ENCODE data around the gene CHKB.
"Not testable (repeated sequence)": the region's sequence is repeated elsewhere in the genome, so short reads cannot be mapped to it uniquely, and the experiment has no call there.

Gene CHKB, protein sequence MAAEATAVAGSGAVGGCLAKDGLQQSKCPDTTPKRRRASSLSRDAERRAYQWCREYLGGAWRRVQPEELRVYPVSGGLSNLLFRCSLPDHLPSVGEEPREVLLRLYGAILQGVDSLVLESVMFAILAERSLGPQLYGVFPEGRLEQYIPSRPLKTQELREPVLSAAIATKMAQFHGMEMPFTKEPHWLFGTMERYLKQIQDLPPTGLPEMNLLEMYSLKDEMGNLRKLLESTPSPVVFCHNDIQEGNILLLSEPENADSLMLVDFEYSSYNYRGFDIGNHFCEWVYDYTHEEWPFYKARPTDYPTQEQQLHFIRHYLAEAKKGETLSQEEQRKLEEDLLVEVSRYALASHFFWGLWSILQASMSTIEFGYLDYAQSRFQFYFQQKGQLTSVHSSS

DNA sequence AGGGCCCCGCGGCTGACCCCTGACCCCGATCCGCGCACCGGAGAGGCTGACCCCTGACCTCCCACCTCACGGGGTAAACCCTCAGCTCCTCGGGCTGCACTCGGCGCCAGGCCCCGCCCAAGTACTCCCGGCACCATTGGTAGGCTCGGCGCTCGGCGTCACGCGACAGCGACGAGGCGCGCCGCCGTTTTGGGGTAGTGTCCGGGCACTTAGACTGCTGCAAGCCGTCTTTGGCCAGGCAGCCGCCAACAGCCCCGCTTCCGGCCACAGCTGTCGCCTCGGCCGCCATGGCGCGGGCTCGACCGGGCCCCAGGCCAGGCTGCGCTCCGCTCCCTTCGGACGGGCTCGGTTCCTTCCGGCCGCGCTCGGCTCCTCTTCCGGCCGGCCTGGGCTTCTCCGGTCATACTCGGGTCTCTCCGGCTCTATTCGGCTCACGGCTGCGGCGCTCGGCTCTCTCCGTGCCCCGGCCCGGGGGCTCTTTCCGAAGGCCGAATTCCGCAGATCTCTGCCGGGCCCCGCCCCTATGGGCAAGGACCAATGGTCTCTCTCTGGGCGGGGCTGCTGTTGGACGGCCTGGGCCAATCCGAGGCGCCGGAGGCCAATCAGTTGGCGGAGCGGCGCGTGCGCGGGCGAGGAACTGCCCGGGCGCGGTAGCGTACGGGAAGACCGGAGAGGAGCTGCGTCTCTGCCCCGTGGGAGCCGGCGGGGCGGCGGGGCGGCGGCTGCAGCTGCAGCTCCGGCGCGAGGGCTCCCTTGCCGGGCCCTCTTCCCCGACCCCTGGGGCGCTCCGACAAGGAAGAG lies at the start of gene CHKB:
Gene CHKB, minus strand, starts transcription at position 357 of the 801 bp plus-strand sequence. Its CDS starts 68 bp downstream, at position 289.
- DNase-seq (ENCODE audit: low read depth) = peak; percentile 99

DNA sequence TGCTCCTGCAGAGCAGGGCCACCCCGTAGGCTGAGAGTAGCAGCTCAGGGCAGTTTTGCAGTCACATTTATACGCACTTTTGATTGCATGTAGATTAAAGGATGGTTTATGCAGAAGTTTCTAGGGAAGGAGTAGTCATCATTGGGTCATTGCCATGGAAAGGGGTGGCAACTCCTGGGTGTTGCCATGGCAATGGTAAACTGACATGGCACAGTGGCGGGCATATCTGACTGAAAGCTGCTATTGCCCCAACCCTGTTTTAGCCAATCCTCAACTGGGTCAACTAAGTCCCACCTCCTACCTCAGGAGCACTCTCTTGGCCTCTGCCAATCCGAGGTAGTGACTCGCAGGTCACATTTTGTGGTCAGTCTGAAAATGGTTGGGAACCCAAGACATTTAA lies 47.7 kb upstream of the CHKB start:
- DNase-seq (ENCODE audit: low read depth) = no peak

DNA sequence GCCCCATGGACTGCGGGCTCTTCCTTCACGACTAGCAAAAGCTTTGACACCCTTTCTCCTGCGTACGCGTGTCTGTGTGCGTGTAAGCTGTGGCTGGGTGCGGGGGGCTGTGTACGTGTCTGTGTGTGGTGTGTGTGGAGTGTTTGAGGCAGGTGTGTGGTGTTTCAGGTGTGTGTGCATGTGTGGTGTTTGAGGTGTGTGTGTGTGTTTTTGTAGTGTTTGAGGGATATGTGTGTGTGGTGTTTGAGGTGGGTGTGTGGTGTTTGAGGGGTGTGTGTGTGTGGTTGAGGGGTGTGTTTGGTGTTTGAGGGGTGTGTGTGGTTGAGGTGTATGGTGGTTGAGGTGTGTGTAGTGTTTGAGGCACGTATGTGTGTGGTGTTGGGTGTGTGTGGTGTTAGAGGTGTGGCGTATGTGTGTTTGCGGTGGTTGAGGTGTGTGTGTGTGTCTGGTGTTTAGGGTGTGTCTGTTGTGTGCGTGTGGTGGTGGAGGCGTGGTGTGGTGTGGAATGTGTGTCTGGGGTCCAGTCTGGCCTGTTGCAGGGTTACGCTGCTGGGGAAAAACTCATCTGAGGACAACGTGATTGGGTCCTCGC lies 46.0 kb upstream of the CHKB start:
- no peak for DNase-seq (ENCODE audit: low read depth)

DNA sequence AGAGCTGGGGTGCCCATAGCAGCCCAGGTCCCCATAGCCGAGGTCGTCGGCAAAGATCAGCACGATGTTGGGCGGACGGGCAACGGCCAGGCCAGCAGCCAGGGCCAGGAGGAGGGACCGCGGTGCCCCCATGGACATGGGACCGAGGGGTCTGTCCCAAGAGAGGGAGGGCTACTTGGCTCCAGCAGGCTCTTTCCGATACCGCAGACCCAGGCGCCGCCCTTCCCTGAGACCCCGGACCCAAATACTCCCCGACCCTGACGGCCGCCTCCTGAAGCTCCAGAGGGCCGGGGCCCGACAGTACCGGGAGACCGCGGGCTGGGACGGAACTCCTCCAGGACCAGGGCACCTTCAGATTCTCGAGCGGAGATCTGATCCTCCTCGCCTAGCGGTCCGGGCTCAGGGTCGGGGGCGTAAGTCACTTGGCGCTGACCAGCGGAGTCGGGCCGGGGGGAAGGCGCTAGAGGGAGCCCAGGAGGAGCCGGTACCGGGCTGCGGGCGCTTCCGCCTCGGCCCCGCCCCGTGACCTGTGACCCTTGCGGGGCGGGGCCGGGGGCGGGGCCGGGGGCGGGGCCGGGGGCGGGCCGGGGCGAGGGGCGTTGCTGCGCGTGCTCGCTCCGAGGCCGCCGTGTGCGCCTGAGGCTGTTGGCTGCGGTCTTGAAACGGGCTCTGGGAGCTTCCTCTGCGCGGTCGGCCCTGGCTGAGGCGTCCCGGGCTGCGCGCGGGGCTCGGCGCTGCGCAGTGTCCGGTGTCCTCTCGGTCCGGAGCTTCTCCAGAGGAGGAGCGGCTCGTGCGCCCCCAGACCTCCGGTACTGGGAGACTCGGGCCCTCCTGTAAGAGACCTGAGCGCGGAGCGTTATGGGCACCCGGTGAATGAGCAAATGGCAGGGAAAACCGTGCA lies 45.2 kb upstream of the CHKB start, which contains the start of gene ARSA:
Gene ARSA, minus strand, starts transcription at position 511 of the 901 bp plus-strand sequence. Its CDS starts 373 bp downstream, at position 138.
- DNase-seq (ENCODE audit: low read depth) = peak; percentile 75

DNA sequence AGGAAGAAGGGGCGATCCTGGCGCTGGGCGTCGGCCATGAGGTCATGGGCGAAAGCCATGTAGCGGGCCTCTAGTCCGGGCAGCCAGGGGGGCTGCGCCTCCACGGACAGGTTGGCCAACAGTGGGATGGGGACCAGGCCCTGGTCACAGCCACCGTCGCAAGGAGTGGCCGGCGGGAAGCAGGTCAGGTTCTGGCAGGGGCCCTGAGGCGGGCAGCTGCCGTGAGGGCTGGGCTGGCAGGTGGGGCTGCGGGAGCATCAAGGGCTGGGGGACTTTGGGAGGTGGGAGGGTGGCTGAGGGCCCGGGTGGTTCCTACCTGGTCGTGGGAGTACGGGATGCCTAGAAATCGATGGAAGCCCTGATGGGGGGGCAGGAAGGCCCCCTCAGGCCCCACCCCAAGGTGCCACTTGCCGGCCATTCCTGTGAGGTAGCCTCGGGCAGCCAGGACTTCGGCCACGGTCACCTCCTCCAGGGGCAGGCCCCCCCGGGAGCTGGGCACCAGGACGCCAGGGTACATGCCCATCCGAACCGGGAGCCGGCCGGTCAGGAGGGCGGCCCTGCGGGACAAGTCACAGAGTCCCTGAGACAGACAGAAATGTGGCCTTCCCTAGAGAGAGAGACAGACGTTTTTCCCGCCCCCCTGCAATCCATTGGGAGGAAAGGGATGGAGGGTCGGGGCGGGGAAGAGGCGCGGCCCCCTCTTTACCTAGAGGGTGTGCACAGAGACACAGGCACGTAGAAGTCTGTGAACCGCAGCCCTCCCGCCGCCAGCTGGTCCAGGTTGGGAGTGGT lies 44.4 kb upstream of the CHKB start:
- DNase-seq (ENCODE audit: low read depth) = no peak

DNA sequence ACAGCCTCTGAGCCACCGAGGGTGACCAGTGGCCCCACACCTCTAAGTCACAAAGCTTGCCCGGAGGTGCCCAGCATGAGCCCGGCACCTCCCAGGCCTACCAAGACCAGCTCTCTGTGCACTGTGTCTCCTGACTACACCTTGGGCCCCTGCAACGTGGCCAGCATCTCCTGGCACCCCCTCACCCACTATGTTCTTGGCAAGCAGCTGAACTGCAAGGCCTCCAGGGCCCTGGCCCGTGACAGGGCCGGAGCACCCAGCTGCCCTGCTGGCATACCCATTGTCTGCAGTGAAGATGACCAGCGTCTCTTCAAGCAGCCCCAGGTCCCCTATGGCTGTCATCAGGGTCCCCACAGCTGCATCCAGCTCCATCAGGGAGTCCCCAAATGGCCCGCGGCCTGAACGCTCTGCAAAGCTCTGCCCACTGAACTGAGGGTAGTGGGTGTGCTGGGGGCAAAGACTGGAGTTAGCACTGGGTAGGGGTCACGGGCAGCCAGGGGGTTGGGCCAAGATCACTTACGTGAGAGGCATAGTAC lies 43.7 kb upstream of the CHKB start:
- DNase-seq (ENCODE audit: low read depth) = no peak

DNA sequence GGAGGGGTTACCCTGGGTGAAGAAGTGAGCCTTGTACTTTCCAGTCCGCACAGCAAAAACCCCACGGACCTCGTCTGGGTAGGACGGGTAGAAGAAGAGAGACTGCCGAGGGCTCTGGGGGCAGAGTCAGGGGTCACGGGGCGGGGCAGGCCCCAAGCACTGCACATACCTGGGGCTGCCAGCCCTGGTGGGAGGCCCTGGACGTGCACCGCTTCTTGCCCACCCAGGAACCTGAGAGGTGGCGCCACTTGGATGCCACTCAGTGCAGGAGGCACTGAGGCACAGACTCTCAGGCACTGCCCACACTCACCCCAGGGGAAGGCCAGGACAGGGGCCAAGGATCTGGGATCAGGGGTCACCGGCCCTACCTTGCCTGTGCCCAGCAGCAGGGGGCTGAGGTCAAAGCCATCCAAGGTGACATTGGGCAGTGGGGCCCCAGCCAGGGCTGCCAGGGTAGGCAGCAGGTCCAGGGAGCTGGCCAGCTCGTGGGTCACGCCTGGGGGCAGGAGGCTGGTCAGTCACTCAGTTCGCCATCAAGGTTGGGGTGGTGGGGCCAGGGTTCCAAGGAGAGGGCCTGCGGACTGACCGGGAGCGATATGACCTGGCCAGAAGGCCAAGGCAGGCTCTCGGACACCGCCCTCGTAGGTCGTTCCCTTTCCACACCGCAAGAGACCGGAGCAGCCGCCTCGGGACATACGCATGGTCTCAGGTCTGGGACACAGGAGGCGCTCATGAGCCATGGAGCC lies 43.1 kb upstream of the CHKB start:
- DNase-seq (ENCODE audit: low read depth) = no peak

DNA sequence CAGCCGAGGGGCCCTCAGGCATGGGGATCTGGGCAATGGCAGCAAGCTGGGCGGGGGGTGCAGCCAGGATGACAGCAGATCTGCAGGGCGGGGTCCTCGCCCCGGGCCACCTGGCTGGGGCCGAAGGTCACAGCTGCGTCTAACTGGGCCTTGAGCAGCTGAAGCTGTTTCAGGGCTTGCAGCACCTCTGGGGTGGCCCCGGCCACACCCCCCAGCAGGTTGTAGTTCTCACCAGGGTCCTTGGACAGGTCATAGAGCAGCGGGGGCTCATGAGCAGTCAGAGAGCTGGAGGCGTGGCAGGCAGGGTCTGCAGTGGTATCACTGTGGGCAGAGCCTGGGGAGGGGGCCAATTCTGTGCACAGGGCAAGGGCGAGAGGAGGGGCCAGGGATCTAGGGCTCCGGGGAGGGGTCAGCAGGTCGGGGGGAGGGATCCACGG lies 42.5 kb upstream of the CHKB start:
- no peak for DNase-seq (ENCODE audit: low read depth)

DNA sequence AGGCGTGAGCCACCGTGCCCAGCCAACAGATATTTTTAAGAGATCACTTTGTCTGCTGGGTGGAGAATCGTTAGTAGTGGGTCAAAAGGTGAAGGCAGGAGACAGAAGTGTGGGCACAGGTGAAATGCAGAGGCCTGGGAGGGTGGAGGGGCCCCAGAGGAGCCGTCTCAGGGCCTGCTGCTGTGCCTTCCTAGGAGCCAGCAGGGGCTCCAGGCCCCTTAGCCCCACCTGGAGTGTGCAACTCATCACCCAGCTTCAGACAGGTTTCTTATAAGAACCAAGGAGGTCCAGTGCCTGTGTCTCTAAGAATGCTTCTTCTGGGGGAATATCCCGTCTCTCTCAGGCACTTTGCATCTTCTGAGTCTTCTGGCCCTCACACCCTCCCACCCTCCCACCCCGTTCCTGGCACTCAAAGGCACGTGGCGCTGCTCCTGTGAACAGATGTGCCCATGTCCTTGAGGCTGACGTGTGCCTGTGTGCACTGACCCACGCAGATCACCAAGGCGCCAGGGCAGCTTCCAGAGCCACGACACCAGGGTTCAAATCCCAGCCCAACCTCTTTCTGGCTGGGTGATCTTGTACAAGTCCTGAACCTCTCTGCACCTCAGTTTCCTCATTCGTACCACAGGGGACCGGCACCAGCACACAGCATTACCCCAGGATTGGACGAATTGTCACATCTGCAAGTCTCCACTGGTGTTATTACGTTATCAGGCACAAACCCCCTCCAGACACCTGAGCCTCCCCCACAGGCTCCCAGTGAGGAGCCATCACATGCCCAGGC lies 41.9 kb upstream of the CHKB start:
- DNase-seq (ENCODE audit: low read depth) = no peak

DNA sequence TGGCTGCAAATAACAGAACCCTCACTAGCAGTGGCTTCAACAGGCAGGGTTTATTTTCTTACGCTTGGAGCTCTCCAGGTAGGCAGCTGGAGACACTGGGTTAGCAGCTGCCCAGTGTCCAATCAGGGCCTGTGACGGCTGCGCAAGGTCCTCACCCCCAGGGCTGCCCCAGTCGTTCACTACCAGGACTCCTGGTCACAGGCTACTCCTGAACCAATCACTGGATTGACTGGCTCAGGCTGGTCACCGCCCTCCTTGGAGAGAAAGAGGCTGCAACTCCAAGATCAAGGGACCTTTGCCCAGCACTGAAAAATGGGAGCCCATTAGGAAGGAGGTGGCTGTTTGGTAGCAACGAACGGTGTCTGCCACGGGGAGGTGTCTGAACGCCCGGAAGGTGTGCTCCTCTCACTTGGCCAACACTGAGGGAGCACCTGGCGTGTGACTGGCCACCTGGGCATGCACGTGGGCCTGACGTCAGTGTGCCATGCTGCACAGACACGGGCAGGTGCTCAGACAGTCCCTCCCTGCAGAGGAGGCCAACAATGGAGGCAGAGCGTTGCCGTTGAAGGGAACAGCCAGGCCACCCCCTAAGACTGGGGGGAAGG lies 40.2 kb upstream of the CHKB start:
- no peak for DNase-seq (ENCODE audit: low read depth)

DNA sequence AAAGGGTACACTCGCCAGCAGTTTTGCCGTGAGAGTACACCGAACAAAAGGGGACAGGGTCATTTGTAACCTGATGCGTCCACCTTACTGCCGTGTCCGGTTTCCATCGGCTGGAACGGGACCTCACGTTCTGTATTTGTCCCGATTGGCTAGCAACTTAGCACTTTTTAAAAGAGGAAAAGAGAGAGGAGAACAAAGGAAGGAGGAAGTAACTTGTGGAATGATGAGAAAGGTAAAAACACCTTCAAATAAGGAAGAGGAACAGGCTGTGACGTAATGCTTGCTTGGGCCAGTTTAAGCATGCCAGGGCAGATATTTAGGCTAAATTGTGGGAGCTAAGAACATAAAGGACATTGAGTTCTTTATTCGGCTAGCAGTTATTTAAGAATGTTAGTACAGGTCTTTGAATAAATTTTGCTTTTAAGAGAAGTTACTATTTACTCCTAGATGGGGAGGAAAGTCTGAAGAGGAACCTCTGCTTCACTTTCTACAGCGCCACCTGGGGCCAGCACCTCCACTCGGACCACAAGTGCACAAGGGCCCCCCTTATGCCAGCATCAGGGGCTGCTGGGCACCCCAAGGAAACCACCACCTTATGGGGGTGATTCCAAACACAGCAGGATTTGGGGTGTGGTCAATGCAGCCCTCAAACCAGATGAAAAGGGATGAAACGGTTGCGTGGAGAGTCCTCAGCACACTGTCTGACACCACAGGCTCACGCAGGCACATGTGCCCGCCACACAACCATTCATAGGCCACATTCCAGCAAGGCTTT lies 39.5 kb upstream of the CHKB start:
- DNase-seq (ENCODE audit: low read depth) = no peak

DNA sequence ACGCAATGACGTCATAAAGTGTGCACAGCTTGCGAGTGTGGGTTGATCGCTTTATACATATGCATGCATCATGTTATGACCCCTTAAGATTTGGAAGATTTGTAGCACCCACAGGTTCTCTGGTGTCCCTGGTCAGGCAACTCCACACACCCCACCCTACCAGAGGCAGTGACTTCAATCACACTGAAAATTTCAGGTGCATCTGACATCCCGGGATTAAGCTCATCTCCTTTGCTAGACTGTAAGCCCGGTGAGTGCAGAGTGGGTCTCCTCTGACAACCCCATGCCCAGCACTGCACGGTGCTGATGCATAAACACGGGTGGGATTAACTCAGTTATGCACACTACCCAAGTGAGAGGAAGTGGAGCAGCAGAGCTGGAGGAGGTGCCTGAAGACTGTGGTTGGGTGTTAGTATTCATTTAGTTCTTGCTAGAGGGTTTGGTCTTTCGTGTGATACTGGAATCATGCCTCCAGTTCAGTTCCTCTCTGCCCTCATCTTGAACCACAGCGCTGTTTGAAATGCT lies 38.8 kb upstream of the CHKB start:
- DNase-seq (ENCODE audit: low read depth) = peak; percentile 48

DNA sequence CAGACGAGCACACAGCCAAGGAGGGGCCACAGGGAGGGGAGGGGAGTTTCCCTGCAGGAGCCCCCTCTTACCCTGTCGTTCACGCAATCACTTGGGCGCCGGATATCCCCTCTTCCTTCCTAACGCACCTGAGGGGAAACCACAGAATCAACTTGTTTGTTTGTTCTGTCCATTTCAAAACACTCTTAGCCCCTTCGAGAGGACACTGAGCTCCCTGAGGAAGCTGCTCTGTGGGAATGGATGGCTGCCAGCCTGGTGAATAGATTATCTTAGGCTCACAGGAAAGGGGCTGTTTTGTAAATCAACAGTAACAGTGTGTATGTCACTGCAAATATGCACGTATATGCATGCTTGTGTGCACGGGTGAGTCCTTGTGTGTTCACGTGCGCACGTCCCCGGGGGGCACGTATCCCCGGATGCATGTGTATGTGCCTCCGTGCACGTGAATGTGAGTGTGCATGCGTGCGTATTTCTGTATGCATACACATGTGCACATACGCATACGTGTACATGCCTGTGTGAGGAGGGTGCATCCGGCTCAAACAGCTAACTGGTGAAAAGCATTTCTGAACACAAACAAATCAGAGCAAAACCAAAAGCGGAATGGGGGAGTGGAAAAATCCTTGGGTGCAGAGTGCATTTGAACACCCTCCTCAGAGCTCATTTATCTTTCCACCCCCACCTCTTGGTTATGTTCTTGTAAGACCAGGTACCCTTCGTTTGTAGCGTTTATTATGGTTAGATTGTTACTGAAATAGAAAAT lies 38.1 kb upstream of the CHKB start:
- DNase-seq (ENCODE audit: low read depth) = peak; percentile 54

DNA sequence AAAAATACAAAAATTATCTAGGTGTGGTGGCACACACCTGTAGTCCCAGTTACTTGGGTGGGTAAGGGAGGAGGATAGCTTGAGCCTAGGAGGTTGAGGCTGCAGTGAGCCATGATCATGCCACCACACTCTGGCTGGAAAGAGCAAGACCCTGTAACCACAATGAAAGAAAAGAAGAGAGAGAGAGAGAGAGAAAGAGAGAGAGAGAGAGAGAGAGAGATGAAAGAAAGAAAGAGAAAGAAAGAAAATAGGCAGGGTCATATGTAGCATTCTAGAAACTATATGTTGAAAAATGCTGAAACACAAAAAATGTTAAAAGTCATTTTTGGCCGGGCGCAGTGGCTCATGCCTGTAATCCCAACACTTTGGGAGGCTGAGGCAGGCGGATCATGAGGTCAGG lies 31.6 kb upstream of the CHKB start:
- not testable (repeated sequence) for DNase-seq (ENCODE audit: low read depth)

DNA sequence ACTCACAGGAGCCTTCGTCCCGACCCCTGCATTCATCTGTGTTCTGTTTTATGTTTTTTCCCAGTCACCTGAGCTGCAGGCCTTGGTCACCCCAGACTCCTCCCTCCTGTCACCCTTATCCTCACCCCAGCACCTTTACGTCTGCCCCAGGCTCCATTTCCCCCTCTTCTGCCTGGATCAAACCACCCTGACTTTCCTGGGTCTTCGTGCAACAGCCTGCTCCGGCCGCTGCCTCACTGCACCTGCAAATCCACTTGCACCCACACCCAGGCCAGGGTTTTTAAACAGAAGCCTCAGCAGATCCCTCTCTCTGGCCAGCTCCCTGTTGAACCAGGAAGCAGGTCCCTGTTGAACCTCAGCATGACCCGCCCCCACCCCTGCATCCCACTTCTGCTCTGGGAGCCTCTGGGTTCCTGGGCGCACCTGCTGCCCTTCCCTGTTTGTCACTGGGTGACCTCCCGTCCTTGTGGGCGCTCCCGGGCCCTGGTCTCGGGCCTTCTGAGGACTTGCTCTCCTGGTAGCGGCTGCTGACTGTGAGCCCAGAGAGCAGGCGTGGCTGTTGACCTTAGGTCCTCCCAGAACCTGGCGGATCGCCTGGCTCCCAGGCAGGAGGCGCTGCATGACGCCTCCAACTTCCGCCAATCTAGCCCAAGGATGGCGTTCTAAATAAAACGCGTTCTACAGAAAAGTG lies 30.8 kb upstream of the CHKB start:
- DNase-seq (ENCODE audit: low read depth) = no peak
